Midbrain (tissue), 1 donor: ENCODE measurements around the gene NAPEPLD.

Source experiments
- DNase-seq: peaks from one replicate; lab custom pipeline; 2025; lab: John Stamatoyannopoulos, UW

NAPEPLD gene

GRCh38 chr7:103143868-103144267 is 5.0 kb downstream of the NAPEPLD start:
- DNase-seq, result no peak

- no peak for DNase-seq
These were observed 6.4 kb downstream of the NAPEPLD start for GRCh38 chr7:103142494-103142893.

- no peak for DNase-seq
These were observed 7.0 kb downstream of the NAPEPLD start for GRCh38 chr7:103141753-103142404.

GRCh38 chr7:103140685-103141084 is 8.2 kb downstream of the NAPEPLD start:
- no peak for DNase-seq

GRCh38 chr7:103140061-103140460 is 8.8 kb downstream of the NAPEPLD start:
- DNase-seq, result no peak

- DNase-seq, result no peak
These were observed 13.9 kb downstream of the NAPEPLD start for GRCh38 chr7:103134836-103135554.

- DNase-seq, result no peak
These were observed 15.8 kb downstream of the NAPEPLD start for GRCh38 chr7:103132995-103133688.

GRCh38 chr7:103130901-103131624 is 17.8 kb downstream of the NAPEPLD start:
- no peak for DNase-seq

- no peak for DNase-seq
These were observed 19.0 kb downstream of the NAPEPLD start for GRCh38 chr7:103129702-103130549.

GRCh38 chr7:103127006-103127405 is 21.9 kb downstream of the NAPEPLD start:
- DNase-seq, result peak; percentile 70

GRCh38 chr7:103124429-103124979 is 24.4 kb downstream of the NAPEPLD start:
- no peak for DNase-seq

- DNase-seq, result no peak
These were observed 25.4 kb downstream of the NAPEPLD start for GRCh38 chr7:103123529-103123928.

GRCh38 chr7:103121641-103122040 is 27.3 kb downstream of the NAPEPLD start:
- no peak for DNase-seq

GRCh38 chr7:103120362-103120761 is 28.5 kb downstream of the NAPEPLD start:
- DNase-seq, result no peak

- no peak for DNase-seq
These were observed 29.1 kb downstream of the NAPEPLD start for GRCh38 chr7:103119791-103120291.

GRCh38 chr7:103117465-103117864 is 31.4 kb downstream of the NAPEPLD start:
- no peak for DNase-seq

GRCh38 chr7:103116991-103117390 is 31.9 kb downstream of the NAPEPLD start:
- peak; percentile 65 for DNase-seq

- DNase-seq, result no peak
These were observed 32.4 kb downstream of the NAPEPLD start for GRCh38 chr7:103116511-103116910.

- no peak for DNase-seq
These were observed 33.1 kb downstream of the NAPEPLD start for GRCh38 chr7:103115771-103116170.

- DNase-seq, result peak; percentile 70
These were observed 34.3 kb downstream of the NAPEPLD start for GRCh38 chr7:103114576-103115008.

- no peak for DNase-seq
These were observed 35.7 kb downstream of the NAPEPLD start for GRCh38 chr7:103113164-103113563.
